Skin epidermis (tissue), 12 donors: ENCODE data around the gene DMGDH.
A peak's percentile ranks its signal among the peaks of the same experiment; 100 is the strongest.
"Not testable (repeated sequence)": the region's sequence is repeated elsewhere in the genome, so short reads cannot be mapped to it uniquely, and the experiment has no call there.

Experiments
- H3K27ac ChIP-seq, 21 experiments: fragments of 200-600 bp; sonication (generic) in 11 of 21; one replicate each; pipeline ENCODE4 v1.5.0; 2020; ENCODE audit warnings: mild to moderate bottlenecking in 3 of 21, inconsistent platforms in 2 of 21, moderate library complexity in 2 of 21
- H3K4me3 ChIP-seq, 7 experiments: fragments of 200-600 bp; sonication (generic) in 2 of 7; one replicate each; pipeline ENCODE4 v1.5.0; 2020; ENCODE audit warnings: inconsistent platforms in 2 of 7, mild to moderate bottlenecking in 2 of 7, moderate library complexity in 1 of 7

DMGDH gene

GRCh38 chr5:78983601-78984438 lies 85.7 kb downstream of the DMGDH start:
- peak overlapping the region in 20 of 21 experiments; percentile 82 to 97 (median 94) for H3K27ac ChIP-seq

GRCh38 chr5:78983194-78983593 lies 86.3 kb downstream of the DMGDH start:
- H3K4me3 ChIP-seq, H3K27ac ChIP-seq: not testable (repeated sequence)

More at GRCh38 chr5:78983601-78984438, 85.7 kb downstream of the DMGDH start:
- H3K4me3 ChIP-seq: peak overlapping the region; percentile 61 to 92 (median 79)

GRCh38 chr5:78979909-78980308 lies 89.6 kb downstream of the DMGDH start:
- Histone ChIP-seq H3K27ac (no peak overlapping the region), H3K4me3 (no peak overlapping the region)

- no peak overlapping the region for H3K4me3 ChIP-seq
- H3K27ac ChIP-seq: no peak overlapping the region
Measured at GRCh38 chr5:78979117-78979742, 90.2 kb downstream of the DMGDH start.

GRCh38 chr5:78975035-78975434 lies 94.4 kb downstream of the DMGDH start:
- no peak overlapping the region for H3K27ac ChIP-seq

GRCh38 chr5:78974601-78975000 lies 94.9 kb downstream of the DMGDH start:
- Histone ChIP-seq H3K4me3 (no peak overlapping the region), H3K27ac (no peak overlapping the region)

More at GRCh38 chr5:78975035-78975434, 94.4 kb downstream of the DMGDH start:
- no peak overlapping the region for H3K4me3 ChIP-seq

- H3K27ac ChIP-seq: no peak overlapping the region
- no peak overlapping the region for H3K4me3 ChIP-seq
Measured at GRCh38 chr5:78974011-78974410, 95.5 kb downstream of the DMGDH start.

- Histone ChIP-seq H3K27ac (peak overlapping the region in 4 of 21 experiments; percentile 7 to 59 (median 21)), H3K4me3 (no peak overlapping the region)
Measured at GRCh38 chr5:78972654-78973428, 96.6 kb downstream of the DMGDH start.

GRCh38 chr5:78971998-78972397 lies 97.5 kb downstream of the DMGDH start:
- Histone ChIP-seq H3K4me3 (no peak overlapping the region), H3K27ac (peak overlapping the region in 1 of 21 experiments; percentile 3)

- Histone ChIP-seq H3K4me3 (no peak overlapping the region), H3K27ac (no peak overlapping the region)
Measured at GRCh38 chr5:78968781-78969180, 100.7 kb downstream of the DMGDH start.

- no peak overlapping the region for H3K27ac ChIP-seq
- H3K4me3 ChIP-seq: no peak overlapping the region
Measured at GRCh38 chr5:78964889-78965288, 104.6 kb downstream of the DMGDH start.

- H3K27ac ChIP-seq: no peak overlapping the region
- H3K4me3 ChIP-seq: no peak overlapping the region
Measured at GRCh38 chr5:78961743-78962142, 107.7 kb downstream of the DMGDH start.

GRCh38 chr5:78959767-78960166 lies 109.7 kb downstream of the DMGDH start:
- Histone ChIP-seq H3K27ac (no peak overlapping the region), H3K4me3 (no peak overlapping the region)

GRCh38 chr5:78958672-78959445 lies 110.6 kb downstream of the DMGDH start:
- H3K27ac ChIP-seq: no peak overlapping the region
- no peak overlapping the region for H3K4me3 ChIP-seq

- Histone ChIP-seq H3K4me3 (no peak overlapping the region), H3K27ac (no peak overlapping the region)
Measured at GRCh38 chr5:78956901-78957300, 112.6 kb downstream of the DMGDH start.

- H3K4me3 ChIP-seq: no peak overlapping the region
- peak overlapping the region in 1 of 21 experiments; percentile 26 for H3K27ac ChIP-seq
Measured at GRCh38 chr5:78953092-78953800, 116.2 kb downstream of the DMGDH start.
